Liver (tissue), 3 donors: Measurements from ENCODE around the gene STXBP6.

Source experiments
- RAD21 ChIP-seq, 2 donors: IDR thresholded peaks; 2 replicates each; pipeline ENCODE4 v1.6.1; 2016; ENCODE audit warnings: antibody characterized with exemption in 2 of 2, mild to moderate bottlenecking in 2 of 2
- RXRA ChIP-seq, 2 donors: IDR thresholded peaks; 2 replicates each; pipeline ENCODE4 v1.6.1; 2017 to 2018; ENCODE audit warnings: antibody characterized with exemption in 2 of 2, mild to moderate bottlenecking in 1 of 2
- TF ChIP-seq, protein P1 (sequence below): fragments of 150-350 bp; IDR thresholded peaks from 2 replicates; pipeline ENCODE4 v1.5.1; 2017; ENCODE audit warnings: improper control_type of control experiment, low read depth, low read length; ENCODE audit not compliant: missing input control
- donor health status: healthy.
- donor health status: healthy.

- TF ChIP-seq, protein P1, sequence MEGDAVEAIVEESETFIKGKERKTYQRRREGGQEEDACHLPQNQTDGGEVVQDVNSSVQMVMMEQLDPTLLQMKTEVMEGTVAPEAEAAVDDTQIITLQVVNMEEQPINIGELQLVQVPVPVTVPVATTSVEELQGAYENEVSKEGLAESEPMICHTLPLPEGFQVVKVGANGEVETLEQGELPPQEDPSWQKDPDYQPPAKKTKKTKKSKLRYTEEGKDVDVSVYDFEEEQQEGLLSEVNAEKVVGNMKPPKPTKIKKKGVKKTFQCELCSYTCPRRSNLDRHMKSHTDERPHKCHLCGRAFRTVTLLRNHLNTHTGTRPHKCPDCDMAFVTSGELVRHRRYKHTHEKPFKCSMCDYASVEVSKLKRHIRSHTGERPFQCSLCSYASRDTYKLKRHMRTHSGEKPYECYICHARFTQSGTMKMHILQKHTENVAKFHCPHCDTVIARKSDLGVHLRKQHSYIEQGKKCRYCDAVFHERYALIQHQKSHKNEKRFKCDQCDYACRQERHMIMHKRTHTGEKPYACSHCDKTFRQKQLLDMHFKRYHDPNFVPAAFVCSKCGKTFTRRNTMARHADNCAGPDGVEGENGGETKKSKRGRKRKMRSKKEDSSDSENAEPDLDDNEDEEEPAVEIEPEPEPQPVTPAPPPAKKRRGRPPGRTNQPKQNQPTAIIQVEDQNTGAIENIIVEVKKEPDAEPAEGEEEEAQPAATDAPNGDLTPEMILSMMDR, result no peak
- TF ChIP-seq RAD21 (IDR thresholded peaks at IDR 0.05), result no peak
- no peak for TF ChIP-seq RXRA (IDR thresholded peaks at IDR 0.05)
These were observed 175.3 kb downstream of the STXBP6 start for GRCh38 chr14:24874514-24875202.
